ENCODE data around the gene C4orf50.
"Not testable (repeated sequence)": the region's sequence is repeated elsewhere in the genome, so short reads cannot be mapped to it uniquely, and the experiment has no call there.

C4orf50 gene

GRCh38 chr4:5858020-5858769, 160.0 kb downstream of the C4orf50 start:
- no peak overlapping the region for H3K27ac ChIP-seq (ENCODE audit: low read depth, low read length)

GRCh38 chr4:5857199-5857598, 161.0 kb downstream of the C4orf50 start:
- H3K4me3 ChIP-seq (ENCODE audit: low read depth in 1 of 2, low read length in 2 of 2): no peak overlapping the region
- no peaks in the 10 kb centered on the region for H3K4me1 ChIP-seq (ENCODE audit: control insufficient read depth in 1 of 2, insufficient read depth in 2 of 2, low read length in 2 of 2)
- H3K9me3 ChIP-seq (ENCODE audit: control insufficient read depth in 1 of 2, low read length in 2 of 2): no peaks in the 10 kb centered on the region
- no peaks in the 10 kb centered on the region for H3K27me3 ChIP-seq (ENCODE audit: control insufficient read depth in 1 of 2, insufficient read depth in 2 of 2, low read length in 2 of 2)
- H3K27ac ChIP-seq (ENCODE audit: low read depth, low read length): no peak overlapping the region
- H3K9ac ChIP-seq (ENCODE audit: low read depth in 1 of 2, low read length in 2 of 2): no peak overlapping the region
- H3K36me3 ChIP-seq (ENCODE audit: control insufficient read depth in 1 of 2, insufficient read depth in 2 of 2, low read length in 2 of 2): no peaks in the 10 kb centered on the region

More at GRCh38 chr4:5858020-5858769, 160.0 kb downstream of the C4orf50 start:
- H3K4me1 ChIP-seq (ENCODE audit: control insufficient read depth in 1 of 2, insufficient read depth in 2 of 2, low read length in 2 of 2): no peaks in the 10 kb centered on the region
- H3K9me3 ChIP-seq (ENCODE audit: control insufficient read depth in 1 of 2, low read length in 2 of 2): no peaks in the 10 kb centered on the region
- H3K4me3 ChIP-seq (ENCODE audit: low read depth in 1 of 2, low read length in 2 of 2): no peak overlapping the region
- H3K9ac ChIP-seq (ENCODE audit: low read depth in 1 of 2, low read length in 2 of 2): no peak overlapping the region
- H3K36me3 ChIP-seq (ENCODE audit: control insufficient read depth in 1 of 2, insufficient read depth in 2 of 2, low read length in 2 of 2): no peaks in the 10 kb centered on the region
- no peaks in the 10 kb centered on the region for H3K27me3 ChIP-seq (ENCODE audit: control insufficient read depth in 1 of 2, insufficient read depth in 2 of 2, low read length in 2 of 2)

- not testable (repeated sequence) for H3K9ac ChIP-seq (ENCODE audit: low read depth in 1 of 2, low read length in 2 of 2); H3K36me3 ChIP-seq (ENCODE audit: control insufficient read depth in 1 of 2, insufficient read depth in 2 of 2, low read length in 2 of 2); H3K4me3 ChIP-seq (ENCODE audit: low read depth in 1 of 2, low read length in 2 of 2); H3K9me3 ChIP-seq (ENCODE audit: control insufficient read depth in 1 of 2, low read length in 2 of 2); H3K27ac ChIP-seq (ENCODE audit: low read depth, low read length); H3K4me1 ChIP-seq (ENCODE audit: control insufficient read depth in 1 of 2, insufficient read depth in 2 of 2, low read length in 2 of 2); H3K27me3 ChIP-seq (ENCODE audit: control insufficient read depth in 1 of 2, insufficient read depth in 2 of 2, low read length in 2 of 2)
Measured at GRCh38 chr4:5856362-5856761, 161.9 kb downstream of the C4orf50 start.

GRCh38 chr4:5854929-5855328, 163.3 kb downstream of the C4orf50 start:
- Histone ChIP-seq H3K27ac (ENCODE audit: low read depth, low read length) (no peak overlapping the region), H3K4me3 (ENCODE audit: low read depth in 1 of 2, low read length in 2 of 2) (no peak overlapping the region), H3K36me3 (ENCODE audit: control insufficient read depth in 1 of 2, insufficient read depth in 2 of 2, low read length in 2 of 2) (no peaks in the 10 kb centered on the region), H3K9me3 (ENCODE audit: control insufficient read depth in 1 of 2, low read length in 2 of 2) (no peaks in the 10 kb centered on the region), H3K4me1 (ENCODE audit: control insufficient read depth in 1 of 2, insufficient read depth in 2 of 2, low read length in 2 of 2) (no peaks in the 10 kb centered on the region), H3K27me3 (ENCODE audit: control insufficient read depth in 1 of 2, insufficient read depth in 2 of 2, low read length in 2 of 2) (no peaks in the 10 kb centered on the region), H3K9ac (ENCODE audit: low read depth in 1 of 2, low read length in 2 of 2) (no peak overlapping the region)

GRCh38 chr4:5852523-5853202, 165.6 kb downstream of the C4orf50 start:
- no peaks in the 10 kb centered on the region for H3K36me3 ChIP-seq (ENCODE audit: control insufficient read depth in 1 of 2, insufficient read depth in 2 of 2, low read length in 2 of 2)
- H3K9ac ChIP-seq (ENCODE audit: low read depth in 1 of 2, low read length in 2 of 2): no peak overlapping the region
- H3K27me3 ChIP-seq (ENCODE audit: control insufficient read depth in 1 of 2, insufficient read depth in 2 of 2, low read length in 2 of 2): no peaks in the 10 kb centered on the region
- H3K4me3 ChIP-seq (ENCODE audit: low read depth in 1 of 2, low read length in 2 of 2): no peak overlapping the region
- no peaks in the 10 kb centered on the region for H3K4me1 ChIP-seq (ENCODE audit: control insufficient read depth in 1 of 2, insufficient read depth in 2 of 2, low read length in 2 of 2)
- H3K27ac ChIP-seq (ENCODE audit: low read depth, low read length): no peak overlapping the region
- H3K9me3 ChIP-seq (ENCODE audit: control insufficient read depth in 1 of 2, low read length in 2 of 2): no peaks in the 10 kb centered on the region

- no peaks in the 10 kb centered on the region for H3K27me3 ChIP-seq (ENCODE audit: control insufficient read depth in 1 of 2, insufficient read depth in 2 of 2, low read length in 2 of 2)
- no peak overlapping the region for H3K27ac ChIP-seq (ENCODE audit: low read depth, low read length)
- H3K9ac ChIP-seq (ENCODE audit: low read depth in 1 of 2, low read length in 2 of 2): no peak overlapping the region
- H3K4me3 ChIP-seq (ENCODE audit: low read depth in 1 of 2, low read length in 2 of 2): no peak overlapping the region
- no peaks in the 10 kb centered on the region for H3K36me3 ChIP-seq (ENCODE audit: control insufficient read depth in 1 of 2, insufficient read depth in 2 of 2, low read length in 2 of 2)
- H3K9me3 ChIP-seq (ENCODE audit: control insufficient read depth in 1 of 2, low read length in 2 of 2): no peaks in the 10 kb centered on the region
- no peaks in the 10 kb centered on the region for H3K4me1 ChIP-seq (ENCODE audit: control insufficient read depth in 1 of 2, insufficient read depth in 2 of 2, low read length in 2 of 2)
Measured at GRCh38 chr4:5851637-5852301, 166.5 kb downstream of the C4orf50 start.
